K562 (cell line): Measurements from ENCODE around the gene MAGI2.

Experiments
- CTCF ChIP-seq, 3 experiments: IDR thresholded peaks in 2 of 3; conservative IDR thresholded peaks in 1 of 3; 2 replicates each; pipeline ENCODE4 v1.5.1; 2011 to 2012; ENCODE audit warnings: low read length in 3 of 3, mild to moderate bottlenecking in 3 of 3, control low read depth in 2 of 3, improper control_type of control experiment in 1 of 3, inconsistent platforms in 1 of 3, low read depth in 1 of 3, mixed read lengths in 1 of 3, moderate library complexity in 1 of 3; ENCODE audit not compliant: insufficient read depth in 2 of 3
- ESRRA ChIP-seq: fragments of 450-650 bp; IDR thresholded peaks from 2 replicates; pipeline ENCODE4 v1.6.1; 2014; ENCODE audit warnings: low read depth, mild to moderate bottlenecking, moderate library complexity, borderline replicate concordance
- HDGF ChIP-seq: fragments of 450-650 bp; IDR thresholded peaks from 2 replicates; pipeline ENCODE4 v1.6.1; 2016
- JUN ChIP-seq, 2 experiments: sonication (generic) in 1 of 2; formaldehyde crosslinking in 1 of 2; IDR thresholded peaks; 2 replicates each; pipeline versions ENCODE4 v1.6.1 to v1.8.0; 2012 to 2022; ENCODE audit warnings: borderline replicate concordance in 2 of 2, mild to moderate bottlenecking in 2 of 2, improper control_type of control experiment in 1 of 2, low read depth in 1 of 2, low read length in 1 of 2, missing genetic modification reagents in 1 of 2
- NCOR1 ChIP-seq: fragments of 450-650 bp; IDR thresholded peaks from 2 replicates; pipeline ENCODE4 v1.6.1; 2016; ENCODE audit warnings: mild to moderate bottlenecking, moderate library complexity
- POLR2A ChIP-seq: fragments of 450-650 bp; conservative IDR thresholded peaks from 2 replicates; pipeline ENCODE4 v1.6.1; 2016
- POLR2AphosphoS5 ChIP-seq: IDR thresholded peaks from 2 replicates; pipeline ENCODE4 v1.6.1; 2011; ENCODE audit warnings: mild to moderate bottlenecking, low read depth, low read length, moderate library complexity; ENCODE audit not compliant: control insufficient read depth, insufficient read depth
- RBM39 ChIP-seq: fragments of 200-400 bp; formaldehyde crosslinking; optimal IDR thresholded peaks from 2 replicates; pipeline ENCODE3; 2018; ENCODE audit warnings: low read depth, low read length
- SREBF2 ChIP-seq: sonication (generic); formaldehyde crosslinking; IDR thresholded peaks from 2 replicates; pipeline ENCODE4 v1.4.0; 2020; ENCODE audit warnings: mild to moderate bottlenecking, missing genetic modification reagents
- TAF1 ChIP-seq: IDR thresholded peaks from 2 replicates; pipeline ENCODE4 v1.6.1; 2011; ENCODE audit warnings: mild to moderate bottlenecking, low read length, moderate library complexity; ENCODE audit not compliant: insufficient read depth, control insufficient read depth, severe bottlenecking; ENCODE audit errors: extremely low read depth
- TAF15 ChIP-seq: fragments of 200-400 bp; formaldehyde crosslinking; IDR thresholded peaks from 2 replicates; pipeline ENCODE4 v1.6.1; 2017; ENCODE audit warnings: mild to moderate bottlenecking, low read depth, low read length, moderate library complexity
- ZNF12 ChIP-seq: sonication (generic); formaldehyde crosslinking; IDR thresholded peaks from 2 replicates; pipeline ENCODE4 v1.4.0; 2020; ENCODE audit warnings: mild to moderate bottlenecking, missing genetic modification reagents
- ZNF146 ChIP-seq: IDR thresholded peaks from one replicate; pipeline ENCODE4 v1.6.1; 2018; ENCODE audit warnings: missing compliant biosample characterization; ENCODE audit not compliant: unreplicated experiment
- ZNF75A ChIP-seq: fragments of 450-650 bp; formaldehyde crosslinking; IDR thresholded peaks from 2 replicates; pipeline ENCODE4 v1.4.0; 2020; ENCODE audit warnings: mild to moderate bottlenecking

GRCh38 chr7:79302293-79302692 is 151.2 kb downstream of the MAGI2 start:
- TF ChIP-seq HDGF (no peak), CTCF (IDR thresholded peaks at IDR 0.05 in 2 of 3, conservative IDR thresholded peaks at IDR 0.05 in 1 of 3; ENCODE audit: insufficient read depth in 2 of 3, low read depth in 1 of 3, low read length in 3 of 3) (no peak), RBM39 (no peak), JUN (IDR thresholded peaks at IDR 0.05; ENCODE audit: borderline replicate concordance, low read depth, low read length) (no peak), JUN (CRISPR knock-in tag; IDR thresholded peaks at IDR 0.05; ENCODE audit: borderline replicate concordance) (no peak), ZNF146 (no peak), NCOR1 (no peak), POLR2AphosphoS5 (no peak), POLR2A (no peak), ZNF75A (CRISPR knock-in tag) (no peak), TAF1 (no peak), ESRRA (no peak), ZNF12 (no peak), SREBF2 (CRISPR knock-in tag) (no peak), TAF15 (no peak)
